GM18498 (cell line): ENCODE measurements around the gene SYCE3.

Source experiments
- ATAC-seq: cut with Tn5 transposase; IDR thresholded peaks from one replicate; pipeline ENCODE4 v1.9.1; 2021; ENCODE audit warnings: mild to moderate bottlenecking, moderate library complexity; ENCODE audit not compliant: unreplicated experiment

Gene SYCE3

GRCh38 chr22:50504369-50505211 lies 58.1 kb downstream of the SYCE3 start:
- no peak for ATAC-seq

- ATAC-seq, result no peak
These were observed 59.1 kb downstream of the SYCE3 start for GRCh38 chr22:50503475-50504145.

GRCh38 chr22:50502628-50503474 lies 59.9 kb downstream of the SYCE3 start:
- ATAC-seq, result no peak

- no peak for ATAC-seq
These were observed 60.6 kb downstream of the SYCE3 start for GRCh38 chr22:50502096-50502495.
